Astrocyte (in vitro differentiated cells and primary cell): ENCODE data around the gene COL15A1. TPM values are rescaled to one million over a fixed set of nuclear protein-coding genes. Genes with fewer than 3 reads are reported as not detected.
A peak's percentile ranks its signal among the peaks of the same experiment; 100 is the strongest.

Experiments used
- DNase-seq: peaks from one replicate; pipeline ENCODE4 v3.0.0-alpha.2; 2010; ENCODE audit warnings: low read depth
- FAIRE-seq: peaks from 2 replicates; lab custom pipeline; 2011; peaks lifted over from hg19 to GRCh38; lab: Jason Lieb, UNC
- H2AFZ ChIP-seq: 2 replicates; pipeline ENCODE4 v1.6.0; 2012; ENCODE audit warnings: low read depth, low read length, inconsistent platforms
- H3K27ac ChIP-seq: 2 replicates; pipeline ENCODE4 v1.5.1; 2011; ENCODE audit warnings: low read depth, low read length, inconsistent platforms
- H3K27me3 ChIP-seq: 2 replicates; pipeline ENCODE4 v1.6.0; 2011; ENCODE audit warnings: low read length, inconsistent platforms; ENCODE audit not compliant: insufficient read depth
- H3K36me3 ChIP-seq: 2 replicates; pipeline ENCODE4 v1.5.1; 2011; ENCODE audit warnings: low read length, inconsistent platforms; ENCODE audit not compliant: insufficient read depth
- H3K4me1 ChIP-seq: 2 replicates; pipeline ENCODE4 v1.5.1; 2011; ENCODE audit warnings: low read length, inconsistent platforms; ENCODE audit not compliant: insufficient read depth
- H3K4me2 ChIP-seq: 2 replicates; pipeline ENCODE4 v1.6.0; 2012; ENCODE audit warnings: low read length, inconsistent platforms
- H3K4me3 ChIP-seq: 2 replicates; pipeline ENCODE4 v1.5.1; 2011; ENCODE audit warnings: low read depth, mild to moderate bottlenecking, low read length, inconsistent platforms; ENCODE audit not compliant: insufficient read depth
- H3K79me2 ChIP-seq: 2 replicates; pipeline ENCODE4 v1.6.0; 2012; ENCODE audit warnings: mild to moderate bottlenecking, low read length, inconsistent platforms; ENCODE audit not compliant: insufficient read depth
- H3K9ac ChIP-seq: 2 replicates; pipeline ENCODE4 v1.6.0; 2012; ENCODE audit warnings: mild to moderate bottlenecking, low read length, inconsistent platforms
- H3K9me3 ChIP-seq: 2 replicates; pipeline ENCODE4 v1.5.1; 2012; ENCODE audit warnings: low read depth, mild to moderate bottlenecking, low read length, inconsistent platforms; ENCODE audit not compliant: insufficient read depth
- H4K20me1 ChIP-seq: 2 replicates; pipeline ENCODE4 v1.6.0; 2012; ENCODE audit warnings: low read length, inconsistent platforms; ENCODE audit not compliant: insufficient read depth
- H3K27ac Mint-ChIP-seq: one replicate; pipeline ENCODE4 v1.8.0; 2021; ENCODE audit warnings: mild to moderate bottlenecking, mixed read lengths; ENCODE audit not compliant: unreplicated experiment
- H3K27me3 Mint-ChIP-seq: one replicate; pipeline ENCODE4 v1.8.0; 2021; ENCODE audit warnings: low read depth, mixed read lengths; ENCODE audit not compliant: unreplicated experiment
- H3K36me3 Mint-ChIP-seq: one replicate; pipeline ENCODE4 v1.8.0; 2021; ENCODE audit warnings: low read depth, mixed read lengths; ENCODE audit not compliant: unreplicated experiment
- H3K4me1 Mint-ChIP-seq: one replicate; pipeline ENCODE4 v1.8.0; 2021; ENCODE audit warnings: low read depth, mixed read lengths; ENCODE audit not compliant: unreplicated experiment
- H3K4me3 Mint-ChIP-seq: one replicate; pipeline ENCODE4 v1.8.0; 2021; ENCODE audit warnings: mild to moderate bottlenecking, moderate library complexity, mixed read lengths; ENCODE audit not compliant: unreplicated experiment
- H3K9me3 Mint-ChIP-seq: one replicate; pipeline ENCODE4 v1.8.0; 2021; ENCODE audit warnings: mild to moderate bottlenecking, mixed read lengths; ENCODE audit not compliant: unreplicated experiment
- EZH2 ChIP-seq: IDR thresholded peaks from 2 replicates; pipeline ENCODE4 v1.6.1; 2012; ENCODE audit warnings: mild to moderate bottlenecking, low read length, inconsistent platforms; ENCODE audit not compliant: insufficient read depth
- total RNA-seq: library from RNA; stranded (reverse); gene quantifications from 2 replicates; pipeline ENCODE4 v1.2.1, GENCODE V29; 2021
- TF ChIP-seq, protein P1 (sequence below): IDR thresholded peaks from 2 replicates; pipeline ENCODE4 v1.5.1; 2011; ENCODE audit warnings: low read depth, mild to moderate bottlenecking, inconsistent platforms, low read length, moderate library complexity; ENCODE audit not compliant: insufficient read depth

Gene COL15A1
- total RNA-seq, 1 donor from 2014 or later: 5.6 TPM

- Histone ChIP-seq H2AFZ (no peak overlapping the region), H3K27me3 (no peaks in the 10 kb centered on the region), H3K4me1 (peaks cover 26% of the 10 kb centered on the region), H3K4me2 (peak overlapping the region; percentile 70), H3K4me3 (no peak overlapping the region), H3K27ac (no peak overlapping the region), H3K9ac (no peak overlapping the region), H3K36me3 (no peaks in the 10 kb centered on the region), H4K20me1 (no peaks in the 10 kb centered on the region), H3K9me3 (no peaks in the 10 kb centered on the region), H3K79me2 (no peaks in the 10 kb centered on the region)
- Mint-ChIP-seq H3K36me3 (no peaks in the 10 kb centered on the region), H3K4me3 (no peak overlapping the region), H3K27me3 (peaks cover 6% of the 10 kb centered on the region), H3K9me3 (peaks cover 2% of the 10 kb centered on the region), H3K27ac (peak overlapping the region; percentile 85), H3K4me1 (peaks cover 33% of the 10 kb centered on the region)
- DNase-seq (no peak), FAIRE-seq (no peak)
- no peak for TF ChIP-seq EZH2
- TF ChIP-seq, protein P1, sequence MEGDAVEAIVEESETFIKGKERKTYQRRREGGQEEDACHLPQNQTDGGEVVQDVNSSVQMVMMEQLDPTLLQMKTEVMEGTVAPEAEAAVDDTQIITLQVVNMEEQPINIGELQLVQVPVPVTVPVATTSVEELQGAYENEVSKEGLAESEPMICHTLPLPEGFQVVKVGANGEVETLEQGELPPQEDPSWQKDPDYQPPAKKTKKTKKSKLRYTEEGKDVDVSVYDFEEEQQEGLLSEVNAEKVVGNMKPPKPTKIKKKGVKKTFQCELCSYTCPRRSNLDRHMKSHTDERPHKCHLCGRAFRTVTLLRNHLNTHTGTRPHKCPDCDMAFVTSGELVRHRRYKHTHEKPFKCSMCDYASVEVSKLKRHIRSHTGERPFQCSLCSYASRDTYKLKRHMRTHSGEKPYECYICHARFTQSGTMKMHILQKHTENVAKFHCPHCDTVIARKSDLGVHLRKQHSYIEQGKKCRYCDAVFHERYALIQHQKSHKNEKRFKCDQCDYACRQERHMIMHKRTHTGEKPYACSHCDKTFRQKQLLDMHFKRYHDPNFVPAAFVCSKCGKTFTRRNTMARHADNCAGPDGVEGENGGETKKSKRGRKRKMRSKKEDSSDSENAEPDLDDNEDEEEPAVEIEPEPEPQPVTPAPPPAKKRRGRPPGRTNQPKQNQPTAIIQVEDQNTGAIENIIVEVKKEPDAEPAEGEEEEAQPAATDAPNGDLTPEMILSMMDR: no peak
Observed at GRCh38 chr9:98923451-98924123, 20.1 kb upstream of the COL15A1 start.

- H3K27ac Mint-ChIP-seq: peak overlapping the region; percentile 42
Observed at GRCh38 chr9:98924946-98925820, 18.5 kb upstream of the COL15A1 start.

More at GRCh38 chr9:98924946-98925820, 18.5 kb upstream of the COL15A1 start:
- no peak overlapping the region for H3K9ac ChIP-seq
- no peaks in the 10 kb centered on the region for H3K27me3 ChIP-seq
- no peak overlapping the region for H2AFZ ChIP-seq
- no peak overlapping the region for H3K4me3 ChIP-seq
- TF ChIP-seq, protein P1: no peak
- TF ChIP-seq EZH2: no peak
- no peak overlapping the region for H3K27ac ChIP-seq
- peaks cover 29% of the 10 kb centered on the region for H3K4me1 ChIP-seq
- Mint-ChIP-seq H3K4me3 (no peak overlapping the region), H3K9me3 (peaks cover 2% of the 10 kb centered on the region), H3K4me1 (peaks cover 33% of the 10 kb centered on the region), H3K27me3 (peaks cover 14% of the 10 kb centered on the region), H3K36me3 (no peaks in the 10 kb centered on the region)
- no peaks in the 10 kb centered on the region for H3K9me3 ChIP-seq
- no peaks in the 10 kb centered on the region for H3K36me3 ChIP-seq
- H4K20me1 ChIP-seq: no peaks in the 10 kb centered on the region
- DNase-seq: no peak
- FAIRE-seq: no peak
- no peaks in the 10 kb centered on the region for H3K79me2 ChIP-seq
- H3K4me2 ChIP-seq: no peak overlapping the region
